ENCODE measurements around the gene ZNF81.

- TF ChIP-seq CTCF (IDR thresholded peaks at IDR 0.05) (no peak), POLR2A (IDR thresholded peaks at IDR 0.05) (no peak)
Measured at GRCh38 chrX:47817897-47818296, 18.8 kb upstream of the ZNF81 start.
